HS-5 (cell line): ENCODE data around the gene RARS1.

Experiments used
- DNase-seq: peaks from one replicate; pipeline ENCODE4 v3.0.0-alpha.2; 2012; ENCODE audit warnings: low read depth

RARS1 gene

DNA sequence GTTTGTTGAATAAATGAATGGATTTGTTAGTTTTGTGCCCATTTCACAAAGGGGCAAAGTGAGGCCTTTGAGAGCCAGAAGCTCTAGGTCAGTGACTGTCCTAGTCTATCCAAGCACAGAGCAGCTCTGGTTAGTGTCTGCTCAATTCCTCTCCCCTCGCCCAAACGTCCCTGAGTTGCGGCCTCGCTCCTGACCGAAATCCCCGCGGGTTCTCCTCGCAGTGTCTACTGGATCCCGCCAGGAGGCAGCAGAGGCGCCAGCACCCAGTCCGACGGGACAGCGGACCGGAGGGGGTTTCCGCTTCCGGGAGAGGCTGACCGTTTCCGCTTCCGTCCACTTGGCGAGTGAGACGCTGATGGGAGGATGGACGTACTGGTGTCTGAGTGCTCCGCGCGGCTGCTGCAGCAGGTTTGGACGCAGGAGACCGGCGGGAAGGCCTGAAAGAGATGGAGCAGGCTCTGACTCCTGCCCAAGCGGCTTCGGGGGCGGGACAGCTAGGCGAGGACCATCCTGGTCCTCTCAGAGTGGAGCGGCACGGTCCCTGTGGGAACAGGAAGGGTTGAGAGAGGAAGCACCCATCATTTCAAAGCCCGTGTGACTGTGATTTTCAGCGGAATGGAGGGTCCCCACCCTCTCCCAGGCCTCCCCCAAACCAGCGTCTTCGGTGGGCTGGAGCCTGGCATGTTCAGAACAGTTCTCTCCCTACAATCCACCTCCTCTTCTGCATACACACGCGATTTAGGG lies at the start of gene RARS1:
Gene RARS1, plus strand, starts transcription at position 336 of the 744 bp plus-strand sequence. Its CDS starts 28 bp downstream, at position 364.
- peak; percentile 68 for DNase-seq

DNA sequence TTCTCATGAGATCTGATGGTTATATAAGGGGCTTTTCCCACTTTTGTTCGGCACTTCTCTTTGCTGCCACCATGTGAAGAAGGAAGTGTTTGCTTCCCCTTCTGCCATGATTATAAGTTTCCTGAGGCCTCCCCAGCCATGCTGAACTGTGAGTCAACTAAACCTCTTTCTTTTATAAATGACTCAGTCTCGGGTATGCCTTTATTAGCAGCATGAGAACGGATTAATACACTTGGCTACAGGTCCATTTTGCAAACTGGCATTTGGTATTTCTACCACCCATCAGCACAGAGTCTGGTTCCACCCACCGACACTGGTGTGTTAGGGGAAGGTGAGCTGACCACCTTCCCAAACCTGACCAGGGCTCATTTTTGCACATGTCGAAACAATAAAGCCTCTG lies 47.9 kb upstream of the RARS1 start:
- DNase-seq, result no peak

DNA sequence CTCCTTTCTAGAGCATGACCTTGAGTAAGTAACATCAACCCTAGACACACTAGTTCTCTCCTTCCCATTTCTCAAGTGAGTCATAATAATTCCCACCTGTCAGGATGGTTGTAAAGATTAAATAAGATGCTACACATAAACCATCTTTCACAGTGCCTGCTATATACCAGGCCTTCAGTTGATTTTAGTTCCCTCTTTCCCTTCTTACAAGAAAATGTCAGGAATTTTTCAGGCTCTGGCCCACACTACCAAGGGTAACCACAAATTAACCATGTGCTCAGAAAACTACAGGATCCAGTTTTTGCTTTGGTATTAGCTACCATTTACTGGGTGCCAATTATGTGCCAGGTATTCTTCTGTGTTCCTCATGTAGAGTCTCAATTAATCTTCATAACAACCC lies 42.7 kb upstream of the RARS1 start:
- no peak for DNase-seq

DNA sequence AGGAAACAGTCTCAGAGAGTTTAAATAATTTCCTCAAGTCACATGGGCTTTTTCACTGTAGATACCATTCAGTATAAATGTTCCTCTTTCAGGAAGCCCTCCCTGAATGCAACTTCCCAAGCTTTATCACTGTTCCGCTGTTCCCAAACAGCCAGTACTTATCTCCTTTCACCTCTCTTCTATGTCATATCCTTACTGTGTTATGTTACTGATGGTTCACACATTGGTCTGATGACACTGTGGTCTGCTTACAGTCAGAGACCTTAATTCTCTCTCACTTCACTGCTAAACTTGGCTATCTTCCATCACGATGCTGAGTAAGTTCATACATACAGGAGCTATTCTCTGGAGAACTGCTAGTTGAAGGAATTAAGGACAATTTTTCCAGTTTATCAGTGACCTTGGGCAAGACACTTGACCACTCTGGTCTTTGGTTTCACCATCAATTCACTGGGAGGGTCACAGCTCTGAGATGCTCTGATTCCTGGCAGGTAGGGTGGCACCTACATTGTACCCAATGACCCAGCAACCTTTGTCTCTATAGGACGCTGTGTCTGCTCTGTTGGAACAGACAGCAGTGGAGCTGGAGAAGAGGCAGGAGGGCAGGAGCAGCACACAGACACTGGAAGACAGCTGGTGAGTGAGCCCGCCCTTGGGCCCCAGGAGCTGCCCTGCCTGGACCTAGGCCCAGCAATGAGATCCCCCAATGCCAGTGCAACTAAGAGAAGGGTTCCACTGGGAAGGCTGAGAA lies 42.1 kb upstream of the RARS1 start:
- no peak for DNase-seq

DNA sequence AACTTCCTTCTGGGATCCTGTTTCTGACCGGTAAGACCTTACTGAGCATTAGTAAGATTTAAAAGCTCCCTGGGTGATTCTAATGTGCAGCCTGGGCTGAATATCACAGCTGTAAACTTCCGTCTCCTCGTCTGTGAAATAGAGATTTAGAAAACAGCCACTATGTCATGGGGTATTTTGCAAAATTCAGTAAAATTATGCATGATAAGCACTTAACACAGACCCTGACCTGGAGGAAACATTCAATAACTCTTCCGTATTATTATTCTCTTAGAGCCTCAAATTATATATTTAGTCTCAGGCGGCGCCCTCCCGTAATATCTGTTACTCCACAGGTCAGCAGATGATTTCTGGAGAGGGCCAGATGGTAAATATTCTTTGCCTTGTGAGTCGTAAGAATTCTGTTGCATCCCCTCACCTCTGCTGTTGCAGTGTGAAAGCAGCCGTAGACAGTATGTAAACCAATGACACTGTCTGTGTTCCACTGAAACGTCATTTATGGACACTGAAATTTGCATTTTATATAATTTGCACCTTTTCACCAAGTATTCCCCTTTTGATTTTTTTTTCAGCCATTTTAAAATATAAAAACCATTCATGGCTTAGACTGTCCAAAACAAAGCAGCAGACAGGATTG lies 39.2 kb upstream of the RARS1 start:
- no peak for DNase-seq

DNA sequence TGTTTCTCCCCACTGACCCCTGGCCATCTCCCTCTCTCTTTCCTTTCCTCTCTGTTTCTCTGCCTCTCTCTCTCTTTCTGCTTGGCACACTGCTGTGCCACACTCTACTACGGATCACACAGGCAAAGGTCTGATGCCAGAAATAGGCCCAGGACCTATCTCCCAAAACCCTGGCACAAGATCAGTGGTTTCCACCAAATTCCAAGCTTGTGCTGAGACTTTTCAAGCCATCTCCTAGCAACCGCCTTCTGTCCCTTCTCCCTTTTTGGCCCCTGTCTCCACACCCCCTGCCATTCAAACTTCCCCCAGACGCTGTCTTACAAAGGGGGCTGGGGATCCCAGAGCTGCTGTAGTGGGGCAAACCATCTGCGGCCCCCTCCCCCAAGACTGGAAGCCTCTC lies 38.5 kb upstream of the RARS1 start:
- DNase-seq, result no peak

DNA sequence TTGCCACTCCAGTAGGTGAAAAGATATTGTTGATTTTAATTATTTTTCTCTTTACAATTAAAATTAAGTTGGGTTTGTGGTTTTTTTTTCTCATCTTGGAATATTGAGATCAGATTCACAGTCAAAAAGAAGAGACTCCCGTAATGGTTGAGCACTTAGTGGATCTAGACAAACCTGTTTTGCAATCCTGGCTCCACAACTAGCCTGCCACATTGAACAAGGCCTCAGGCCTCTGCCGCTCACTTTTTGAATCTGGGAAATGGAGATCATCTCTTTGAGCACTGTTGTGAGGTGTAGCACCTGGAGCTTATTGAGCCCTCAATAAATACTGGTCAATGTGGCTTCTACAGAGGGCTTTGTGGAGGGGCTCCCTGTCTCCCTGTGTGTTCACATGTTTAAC lies 37.1 kb upstream of the RARS1 start:
- DNase-seq, result no peak

DNA sequence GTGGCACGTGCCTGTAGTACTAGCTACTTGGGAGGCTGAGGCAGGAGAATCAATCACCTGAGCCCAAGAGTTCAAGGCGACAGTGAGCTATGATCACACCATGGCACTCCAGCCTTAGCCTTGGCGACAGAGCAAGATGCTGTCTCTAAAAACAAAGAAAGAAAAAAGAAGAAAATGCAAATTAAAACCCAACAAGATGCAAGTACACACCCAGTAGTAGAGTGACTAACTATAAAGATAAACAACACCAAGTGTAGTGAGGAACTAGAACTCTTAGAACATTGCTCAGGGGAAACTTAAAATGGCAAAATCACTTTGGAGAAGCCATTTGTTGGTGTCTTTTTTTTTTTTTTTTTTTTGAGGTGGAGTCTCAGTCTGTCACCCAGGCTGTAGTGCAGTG lies 34.7 kb upstream of the RARS1 start:
- no peak for DNase-seq

DNA sequence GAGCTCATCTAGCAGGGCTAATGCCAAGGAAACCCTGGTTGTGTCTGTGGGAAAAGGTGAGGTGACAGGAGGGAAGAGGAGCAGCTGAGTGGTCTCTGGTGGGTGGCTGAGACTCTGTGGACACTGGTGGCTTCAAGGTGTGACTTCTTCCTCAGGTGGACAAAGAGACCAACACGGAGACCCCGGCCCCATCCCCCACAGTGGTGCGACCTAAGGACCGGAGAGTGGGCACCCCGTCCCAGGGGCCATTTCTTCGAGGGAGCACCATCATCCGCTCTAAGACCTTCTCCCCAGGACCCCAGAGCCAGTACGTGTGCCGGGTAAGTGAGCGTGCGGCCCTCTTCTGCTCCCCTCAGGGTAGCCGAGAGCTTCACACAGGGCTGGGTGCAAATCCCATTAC lies 31.1 kb upstream of the RARS1 start:
- DNase-seq, result no peak

DNA sequence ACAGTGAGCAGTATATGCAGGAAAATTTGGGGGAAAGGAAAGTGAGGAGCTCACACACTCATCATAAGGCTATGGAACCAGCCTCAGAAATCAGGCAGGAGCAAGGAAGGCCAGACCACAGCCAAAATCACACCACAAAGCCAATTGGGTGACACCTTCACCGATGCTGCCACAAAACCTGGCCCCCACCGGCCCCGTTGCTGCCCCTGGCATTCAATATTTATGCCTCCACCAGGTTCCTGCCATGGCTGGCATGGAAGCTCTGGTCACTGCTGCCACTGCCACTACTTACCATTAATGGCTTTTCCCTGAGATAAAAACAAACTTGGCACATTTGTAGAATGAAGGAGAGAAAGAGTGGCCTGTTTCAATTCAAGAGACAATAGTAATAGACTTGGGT lies 28.7 kb upstream of the RARS1 start:
- DNase-seq, result no peak

DNA sequence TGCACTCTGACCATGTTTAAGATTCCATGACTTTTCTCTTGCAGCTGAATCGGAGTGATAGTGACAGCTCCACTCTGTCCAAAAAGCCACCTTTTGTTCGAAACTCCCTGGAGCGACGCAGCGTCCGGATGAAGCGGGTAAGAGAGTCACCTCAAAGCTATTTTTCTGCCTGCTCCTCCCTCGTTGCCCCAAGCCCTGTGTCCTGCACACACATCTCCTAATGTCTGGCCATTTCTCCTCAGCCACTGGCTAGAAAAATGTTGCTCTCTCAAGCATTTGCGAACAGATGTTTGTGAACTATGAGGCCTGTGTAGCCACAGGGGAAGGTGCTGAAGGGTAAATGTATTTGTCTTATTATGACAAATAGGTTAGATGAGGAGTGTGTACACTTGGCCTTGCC lies 25.7 kb upstream of the RARS1 start:
- no peak for DNase-seq

DNA sequence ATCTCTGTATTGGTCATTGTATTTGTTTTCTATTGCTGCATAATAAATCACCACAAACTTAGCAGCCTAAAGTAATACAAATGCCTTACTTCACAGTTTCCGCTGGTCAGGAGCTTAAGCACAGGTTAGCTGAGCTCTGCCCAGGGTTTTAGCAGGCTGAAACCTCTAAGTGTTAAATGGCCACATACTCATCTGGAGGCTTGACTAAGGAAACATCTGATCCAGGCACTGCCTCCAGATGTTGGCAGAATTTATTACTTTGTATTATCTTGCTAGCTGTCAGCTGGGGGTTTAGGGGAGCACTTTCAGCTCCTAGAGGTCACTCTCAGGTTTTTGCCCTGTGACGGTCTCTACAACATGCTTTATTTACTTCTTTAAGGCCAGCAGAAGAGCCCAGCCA lies 23.2 kb upstream of the RARS1 start:
- DNase-seq, result no peak

DNA sequence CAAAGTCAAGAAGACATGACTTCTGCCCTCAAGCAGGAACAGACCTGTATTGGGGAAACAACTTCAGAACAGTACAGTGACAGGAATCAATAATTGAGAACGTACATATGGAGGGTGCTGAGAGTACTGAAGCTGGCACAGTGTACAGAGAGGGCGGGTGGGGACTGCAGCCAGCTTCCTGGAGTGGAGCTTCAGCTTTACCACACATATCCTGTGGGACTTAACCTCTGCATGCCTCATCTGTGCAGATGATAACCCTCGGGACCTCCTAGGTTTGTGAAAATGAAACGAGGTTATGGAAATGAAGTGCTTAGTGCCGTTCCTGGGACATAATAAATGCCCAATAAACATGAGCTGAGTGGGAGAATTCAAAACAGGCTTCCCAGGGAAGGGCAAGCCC lies 22.1 kb upstream of the RARS1 start:
- no peak for DNase-seq

DNA sequence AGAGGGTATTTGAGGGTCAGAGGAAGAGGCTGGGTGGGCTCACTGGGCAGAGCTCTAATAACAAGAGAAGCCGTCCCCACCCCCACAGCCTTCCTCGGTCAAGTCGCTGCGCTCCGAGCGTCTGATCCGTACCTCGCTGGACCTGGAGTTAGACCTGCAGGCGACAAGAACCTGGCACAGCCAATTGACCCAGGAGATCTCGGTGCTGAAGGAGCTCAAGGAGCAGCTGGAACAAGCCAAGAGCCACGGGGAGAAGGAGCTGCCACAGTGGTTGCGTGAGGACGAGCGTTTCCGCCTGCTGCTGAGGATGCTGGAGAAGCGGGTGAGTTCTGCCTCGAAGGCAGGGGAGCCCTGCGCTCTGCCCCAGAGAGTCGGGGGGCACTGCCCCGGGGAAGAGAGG lies 21.6 kb upstream of the RARS1 start:
- DNase-seq, result no peak

DNA sequence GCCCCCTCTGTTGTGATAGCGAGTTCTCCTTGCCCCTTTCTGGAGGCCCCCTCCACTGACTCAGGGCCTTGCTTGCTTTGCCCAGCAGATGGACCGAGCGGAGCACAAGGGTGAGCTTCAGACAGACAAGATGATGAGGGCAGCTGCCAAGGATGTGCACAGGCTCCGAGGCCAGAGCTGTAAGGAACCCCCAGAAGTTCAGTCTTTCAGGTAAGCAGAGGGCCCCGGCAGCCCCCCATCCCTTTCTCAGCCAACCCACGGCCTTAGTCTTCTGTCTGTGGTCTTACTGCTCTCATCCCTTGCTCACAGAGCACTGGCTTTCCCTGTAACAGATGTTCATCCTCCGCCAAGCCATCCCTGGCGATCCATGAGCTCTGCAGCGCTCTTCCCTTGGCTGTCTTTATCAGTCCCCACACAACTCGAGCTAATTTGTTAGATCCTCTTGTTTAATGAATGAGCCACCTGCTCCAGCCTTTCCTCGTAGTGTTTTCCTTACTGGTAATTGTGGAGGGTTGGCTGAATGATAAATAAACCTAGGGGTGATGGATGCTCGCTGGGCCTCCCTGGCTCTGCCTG lies 18.4 kb upstream of the RARS1 start:
- no peak for DNase-seq

DNA sequence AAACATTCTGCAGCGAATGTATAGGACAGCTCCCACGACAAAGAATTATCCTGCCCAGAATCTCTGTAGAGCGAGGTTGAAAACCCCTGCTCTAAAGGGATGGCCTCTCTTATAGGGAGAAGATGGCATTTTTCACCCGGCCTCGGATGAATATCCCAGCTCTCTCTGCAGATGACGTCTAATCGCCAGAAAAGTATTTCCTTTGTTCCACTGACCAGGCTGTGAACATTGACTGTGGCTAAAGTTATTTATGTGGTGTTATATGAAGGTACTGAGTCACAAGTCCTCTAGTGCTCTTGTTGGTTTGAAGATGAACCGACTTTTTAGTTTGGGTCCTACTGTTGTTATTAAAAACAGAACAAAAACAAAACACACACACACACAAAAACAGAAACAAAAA lies 17.4 kb upstream of the RARS1 start:
- DNase-seq, result peak; percentile 47

DNA sequence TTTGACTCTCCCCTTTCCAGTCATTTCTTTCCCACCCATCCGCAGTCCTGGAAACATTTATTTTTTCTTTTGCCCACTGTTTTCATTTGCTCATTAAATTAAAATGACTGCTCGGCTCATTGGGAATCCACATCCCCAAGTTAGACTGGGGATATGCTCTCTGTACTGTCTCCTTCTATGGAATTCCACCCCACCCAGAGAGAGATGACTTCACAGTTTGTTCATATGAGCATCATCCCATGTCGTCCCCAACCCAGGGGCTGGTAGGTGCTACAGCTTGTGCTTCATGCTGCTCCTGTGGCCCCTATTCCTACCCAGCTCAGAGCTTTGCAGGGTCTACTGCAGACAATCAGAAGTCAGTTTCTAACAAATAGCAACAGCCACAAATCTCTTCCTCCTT lies 16.5 kb upstream of the RARS1 start:
- DNase-seq, result no peak

DNA sequence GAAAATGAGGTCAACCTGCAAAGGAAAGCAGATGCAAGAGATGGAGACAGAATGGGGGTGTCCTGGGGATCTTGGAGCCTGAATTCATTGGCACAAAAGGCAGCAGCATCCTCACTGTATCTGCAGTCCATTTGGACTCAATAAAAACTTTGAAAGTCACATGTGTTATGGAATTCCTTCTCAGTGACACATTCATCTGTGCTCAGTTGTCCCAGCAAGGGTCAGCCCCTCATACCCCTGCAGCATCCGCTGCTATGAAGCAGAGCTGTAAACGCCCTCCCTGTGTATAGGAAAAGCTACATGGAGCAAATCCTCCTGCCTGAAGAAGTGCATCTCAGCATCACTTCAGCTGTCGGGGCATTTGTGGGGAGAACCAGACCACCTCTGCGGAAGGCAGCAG lies 14.5 kb upstream of the RARS1 start:
- DNase-seq, result peak; percentile 58

DNA sequence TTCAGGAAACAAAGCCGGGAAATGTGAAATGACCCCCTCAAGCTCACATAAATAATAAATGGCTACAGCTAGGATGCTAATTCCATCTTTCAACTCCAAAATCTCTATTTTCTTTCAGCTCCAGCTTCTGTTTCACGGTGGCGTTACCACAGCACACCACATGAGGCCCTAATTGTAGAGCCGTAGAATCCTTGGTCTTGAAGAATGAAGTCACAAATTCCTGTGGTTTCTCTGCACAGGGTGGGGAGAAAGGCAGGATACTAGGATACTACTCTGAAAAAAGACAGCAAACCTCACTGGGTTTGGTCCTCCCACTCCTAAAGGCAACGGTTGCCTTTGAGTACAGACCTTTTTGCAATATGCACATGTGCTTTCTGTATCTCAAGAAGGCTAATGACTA lies 13.9 kb upstream of the RARS1 start:
- peak; percentile 86 for DNase-seq

DNA sequence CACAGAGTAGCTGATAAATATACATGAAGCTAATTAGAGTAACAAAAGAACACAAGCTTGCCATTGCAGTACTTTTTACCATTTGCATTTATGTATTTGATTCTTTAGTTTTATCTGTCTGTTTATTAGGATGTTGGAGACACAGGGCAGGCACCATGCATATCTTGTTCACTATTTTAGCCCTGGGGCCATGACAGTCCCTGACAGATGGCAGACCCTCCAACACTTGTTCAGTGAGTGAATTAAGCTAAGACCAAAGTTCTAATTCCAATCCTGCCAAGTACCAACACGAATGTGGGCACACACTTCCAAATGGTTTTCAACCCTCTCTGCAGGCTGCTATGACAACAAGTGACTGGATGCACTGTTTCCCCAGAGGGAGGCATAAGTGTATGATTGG lies 12.0 kb upstream of the RARS1 start:
- DNase-seq, result no peak

DNA sequence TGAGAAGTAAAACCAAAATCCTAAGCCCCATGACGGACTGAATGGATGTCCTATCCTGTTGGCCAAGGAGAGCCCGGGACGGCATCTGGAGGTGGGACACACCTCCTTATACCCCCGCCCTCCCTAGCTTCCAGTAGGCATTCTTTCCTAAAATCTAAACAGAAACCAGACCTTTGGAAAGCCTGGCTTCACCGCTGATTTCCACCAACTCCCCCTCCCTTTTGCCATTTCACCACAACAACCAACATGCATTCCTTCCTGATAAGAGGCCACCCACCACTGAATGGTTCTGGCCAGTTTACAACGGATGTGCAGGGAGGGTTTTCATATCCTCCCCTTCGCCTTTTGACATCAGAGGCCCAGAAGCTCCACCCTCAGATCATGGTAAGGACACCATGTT lies 9.2 kb upstream of the RARS1 start:
- DNase-seq, result no peak

DNA sequence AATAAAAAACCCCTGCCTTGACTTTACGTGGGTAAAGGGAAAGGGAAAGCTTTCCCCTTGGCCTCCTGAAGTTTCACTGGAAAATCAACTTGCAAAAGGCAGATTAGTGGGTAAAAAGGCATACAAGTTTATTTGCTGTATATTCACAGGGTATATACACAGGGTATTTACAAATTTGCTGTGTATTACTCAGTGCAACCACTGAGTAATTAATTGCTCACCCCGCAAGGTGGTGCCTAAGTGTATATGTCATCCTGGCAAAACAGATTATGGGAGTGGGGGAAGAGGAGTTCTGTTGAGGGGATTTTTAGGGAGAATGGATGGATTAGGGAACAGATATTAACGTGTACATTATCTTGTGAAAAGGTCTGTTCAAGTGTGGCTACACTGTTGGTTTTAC lies 7.1 kb upstream of the RARS1 start:
- no peak for DNase-seq

DNA sequence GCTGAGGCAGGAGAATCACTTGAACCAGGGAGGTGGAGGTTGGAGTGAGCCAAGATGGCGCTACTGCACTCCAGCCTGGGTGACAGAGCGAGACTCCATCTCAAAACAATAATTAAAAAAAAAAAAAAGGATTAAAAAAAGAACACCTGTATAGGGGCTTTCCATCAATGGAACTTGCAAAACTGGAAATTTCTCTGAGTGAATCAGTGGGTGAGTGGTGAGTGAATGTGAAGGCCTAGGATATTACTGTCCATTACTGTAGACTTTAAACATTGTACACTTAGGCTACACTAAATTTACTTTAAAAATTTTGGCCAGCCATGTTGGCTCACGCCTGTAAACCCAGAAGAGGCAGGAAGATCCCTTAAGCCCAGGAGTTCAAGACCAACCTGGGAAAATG lies 5.7 kb upstream of the RARS1 start:
- DNase-seq, result no peak
